Measurements from ENCODE around the gene R3HDML.

Gene R3HDML

GRCh38 chr20:44367746-44368145 is 30.9 kb downstream of the R3HDML start:
- DNase-seq, result no peak

GRCh38 chr20:44370639-44371218 is 33.9 kb downstream of the R3HDML start:
- DNase-seq, result no peak

- DNase-seq, result no peak
These were observed 45.8 kb downstream of the R3HDML start for GRCh38 chr20:44382641-44383040.

- DNase-seq, result peak; percentile 83 to 87
These were observed 47.7 kb downstream of the R3HDML start for GRCh38 chr20:44384423-44385027.

GRCh38 chr20:44388466-44389023 is 51.7 kb downstream of the R3HDML start:
- DNase-seq, result peak; percentile 44 to 62

GRCh38 chr20:44389871-44390270 is 53.0 kb downstream of the R3HDML start:
- DNase-seq, result no peak

GRCh38 chr20:44390280-44390679 is 53.4 kb downstream of the R3HDML start:
- no peak for DNase-seq

- no peak for DNase-seq
These were observed 55.4 kb downstream of the R3HDML start for GRCh38 chr20:44392088-44392775.

GRCh38 chr20:44392776-44393607 is 56.1 kb downstream of the R3HDML start:
- no peak for DNase-seq

GRCh38 chr20:44393608-44394451 is 57.0 kb downstream of the R3HDML start:
- DNase-seq, result no peak

GRCh38 chr20:44394452-44394701 is 57.5 kb downstream of the R3HDML start:
- DNase-seq, result no peak

- no peak for DNase-seq
These were observed 58.0 kb downstream of the R3HDML start for GRCh38 chr20:44394702-44395460.

GRCh38 chr20:44395461-44396340 is 58.9 kb downstream of the R3HDML start:
- DNase-seq, result no peak

GRCh38 chr20:44396369-44397130 is 59.7 kb downstream of the R3HDML start:
- DNase-seq, result no peak

GRCh38 chr20:44398335-44398734 is 61.5 kb downstream of the R3HDML start:
- DNase-seq, result no peak

GRCh38 chr20:44399446-44399845 is 62.6 kb downstream of the R3HDML start:
- no peak for DNase-seq

GRCh38 chr20:44400671-44400969 is 63.8 kb downstream of the R3HDML start:
- DNase-seq, result no peak
